GM12874 (cell line): ENCODE measurements around the gene BICD2.

Experiments used
- TF ChIP-seq, protein P1 (sequence below): IDR thresholded peaks from 2 replicates; pipeline ENCODE4 v1.5.1; 2011; ENCODE audit warnings: low read depth, mild to moderate bottlenecking, control low read depth, low read length, moderate library complexity; ENCODE audit not compliant: insufficient read depth

BICD2 gene

DNA sequence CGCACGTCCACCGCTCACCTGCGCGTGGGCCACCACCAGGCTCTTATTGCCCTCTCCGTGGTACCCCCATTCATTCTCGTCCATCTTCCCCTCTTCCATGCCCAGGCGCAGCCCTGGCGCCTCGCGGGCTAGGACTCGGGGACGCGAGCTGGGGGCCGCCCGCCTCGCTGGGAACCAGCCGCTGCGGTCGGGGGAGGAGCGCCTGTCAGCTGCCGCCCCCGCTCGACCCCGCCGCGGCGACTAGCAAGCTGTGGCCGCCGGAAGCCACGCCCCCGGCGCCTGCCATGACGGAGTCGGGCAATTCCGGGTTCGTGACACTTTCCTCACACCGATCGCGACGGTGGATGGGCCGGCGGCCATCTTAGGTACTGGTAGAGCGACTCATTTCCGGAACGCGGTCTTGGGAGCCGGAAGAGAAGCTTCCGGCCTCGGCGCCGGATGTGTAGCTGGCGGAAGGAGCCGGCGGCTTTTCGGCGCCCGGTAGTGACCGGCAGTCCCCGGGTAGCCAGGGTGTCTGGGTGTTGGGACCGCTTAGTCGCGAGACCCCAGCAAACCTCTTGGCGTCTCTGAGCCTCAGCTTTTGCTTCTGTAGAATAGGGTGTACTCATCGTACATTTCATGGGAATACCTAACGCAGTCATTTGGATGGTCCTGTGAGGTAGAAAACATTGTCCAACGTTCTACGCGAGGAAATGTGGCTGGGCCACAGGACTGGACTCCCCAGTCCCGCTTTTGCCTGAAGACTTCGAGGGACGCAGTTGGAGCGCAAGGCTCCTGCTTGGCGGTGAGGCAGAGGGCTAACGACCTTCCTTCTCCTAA is 94.5 kb downstream of the BICD2 start, which contains the start of gene IPPK:
Gene IPPK (minus strand): TSS at position 242 of the 819 bp plus-strand sequence. CDS start 143 bp downstream, at position 99.
- TF ChIP-seq, protein P1, sequence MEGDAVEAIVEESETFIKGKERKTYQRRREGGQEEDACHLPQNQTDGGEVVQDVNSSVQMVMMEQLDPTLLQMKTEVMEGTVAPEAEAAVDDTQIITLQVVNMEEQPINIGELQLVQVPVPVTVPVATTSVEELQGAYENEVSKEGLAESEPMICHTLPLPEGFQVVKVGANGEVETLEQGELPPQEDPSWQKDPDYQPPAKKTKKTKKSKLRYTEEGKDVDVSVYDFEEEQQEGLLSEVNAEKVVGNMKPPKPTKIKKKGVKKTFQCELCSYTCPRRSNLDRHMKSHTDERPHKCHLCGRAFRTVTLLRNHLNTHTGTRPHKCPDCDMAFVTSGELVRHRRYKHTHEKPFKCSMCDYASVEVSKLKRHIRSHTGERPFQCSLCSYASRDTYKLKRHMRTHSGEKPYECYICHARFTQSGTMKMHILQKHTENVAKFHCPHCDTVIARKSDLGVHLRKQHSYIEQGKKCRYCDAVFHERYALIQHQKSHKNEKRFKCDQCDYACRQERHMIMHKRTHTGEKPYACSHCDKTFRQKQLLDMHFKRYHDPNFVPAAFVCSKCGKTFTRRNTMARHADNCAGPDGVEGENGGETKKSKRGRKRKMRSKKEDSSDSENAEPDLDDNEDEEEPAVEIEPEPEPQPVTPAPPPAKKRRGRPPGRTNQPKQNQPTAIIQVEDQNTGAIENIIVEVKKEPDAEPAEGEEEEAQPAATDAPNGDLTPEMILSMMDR: no peak

DNA sequence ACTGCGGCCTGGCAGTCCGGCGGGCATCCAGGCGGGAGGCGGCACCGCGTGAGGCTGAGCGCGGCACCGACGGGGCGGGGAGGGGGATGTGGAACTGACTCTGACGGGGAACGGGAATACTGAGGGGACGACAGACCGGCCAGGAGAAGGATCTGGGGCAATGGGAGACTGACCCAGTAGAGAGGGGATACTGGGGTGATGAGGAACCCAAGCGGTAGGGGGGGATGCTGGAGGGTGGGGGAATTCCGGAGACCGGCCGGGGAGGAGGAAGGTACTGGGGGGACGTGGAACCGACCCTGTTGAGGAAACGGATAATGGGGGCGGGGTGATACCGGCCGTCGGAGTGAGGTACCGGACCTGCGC is 95.1 kb downstream of the BICD2 start:
- TF ChIP-seq, protein P1: no peak

DNA sequence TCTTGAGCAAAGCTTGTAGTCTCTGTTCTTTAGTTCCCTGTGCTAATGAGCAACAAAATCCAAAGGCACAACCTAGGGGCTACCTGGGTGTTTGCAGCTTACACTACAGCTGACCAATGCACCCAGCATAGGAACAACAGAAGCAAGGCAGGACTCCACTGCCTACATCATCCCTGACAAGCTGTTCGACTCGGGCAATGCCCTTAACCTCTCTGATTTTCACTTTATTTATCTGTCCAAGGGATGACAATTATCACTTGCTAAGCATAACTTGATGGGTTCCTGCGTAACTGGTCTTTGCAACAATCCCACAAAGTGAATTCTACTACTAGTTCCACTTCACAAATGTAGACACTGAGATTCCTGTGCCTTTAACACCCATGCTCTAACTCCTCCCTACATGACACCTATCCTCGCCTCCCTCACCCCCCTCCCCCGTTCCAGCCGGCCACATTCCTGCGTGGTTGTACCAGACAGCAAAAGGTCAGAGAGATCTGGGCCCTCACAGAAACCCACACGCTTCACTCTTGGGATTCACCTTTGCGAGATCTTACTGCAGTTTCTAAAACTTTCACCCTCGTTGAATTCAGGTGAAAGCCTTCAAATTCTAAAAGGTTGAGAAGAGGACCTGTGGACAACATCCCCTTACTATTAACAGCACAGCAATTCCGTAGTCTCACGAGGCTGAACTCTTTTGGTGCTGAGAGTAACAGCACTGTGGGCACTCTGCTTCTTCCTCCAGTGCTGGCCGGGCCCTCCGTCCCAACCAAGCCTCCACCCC is 95.7 kb downstream of the BICD2 start:
- TF ChIP-seq, protein P1: no peak

DNA sequence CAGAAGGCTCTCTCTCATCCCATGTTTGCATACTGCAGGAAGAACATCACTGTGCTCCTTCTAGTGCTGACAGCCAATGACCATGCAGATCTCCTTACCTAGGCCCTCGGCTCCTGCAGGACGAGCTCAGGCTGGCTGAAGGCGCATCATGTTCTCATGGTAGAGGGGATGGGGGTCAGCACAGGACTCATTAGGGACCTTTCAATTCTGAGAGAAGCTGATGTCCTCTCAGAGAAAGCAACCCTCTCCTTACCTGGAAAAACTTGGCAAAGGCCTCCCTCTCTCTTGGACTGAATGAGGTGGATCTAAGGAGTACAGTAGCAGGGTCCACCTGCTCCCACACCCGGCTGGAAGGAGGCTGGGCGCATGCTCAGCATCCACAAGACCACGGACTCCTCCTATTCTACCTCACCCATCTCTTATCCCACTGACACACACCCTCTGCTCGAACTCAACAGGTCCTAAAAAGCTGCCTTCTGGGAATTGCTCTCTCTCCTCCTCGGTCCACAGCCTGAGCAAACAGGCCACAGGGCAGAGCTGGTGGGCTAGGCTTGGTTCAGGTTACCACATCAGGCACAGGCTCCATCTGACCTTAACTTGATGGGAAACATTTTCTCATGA is 97.6 kb downstream of the BICD2 start:
- TF ChIP-seq, protein P1: no peak

DNA sequence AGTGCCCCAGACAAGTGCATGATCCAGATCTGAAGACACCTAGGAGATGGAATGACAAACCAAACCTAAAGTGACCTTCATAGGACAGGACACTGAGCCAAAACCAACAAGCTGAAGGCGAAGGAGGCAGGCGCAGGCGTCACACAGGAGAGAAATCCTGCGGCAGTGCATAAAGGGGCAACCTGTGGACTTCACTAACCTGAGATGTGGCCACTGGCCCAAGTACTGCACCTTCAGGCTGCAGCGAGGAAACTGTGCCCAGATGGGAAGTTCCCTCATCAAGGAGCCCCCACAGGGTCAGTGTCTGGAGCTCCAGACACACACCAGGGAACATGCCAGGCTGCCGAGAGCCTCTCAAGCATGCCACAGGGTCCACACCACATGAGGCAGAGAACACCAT is 98.4 kb downstream of the BICD2 start:
- TF ChIP-seq, protein P1: no peak

DNA sequence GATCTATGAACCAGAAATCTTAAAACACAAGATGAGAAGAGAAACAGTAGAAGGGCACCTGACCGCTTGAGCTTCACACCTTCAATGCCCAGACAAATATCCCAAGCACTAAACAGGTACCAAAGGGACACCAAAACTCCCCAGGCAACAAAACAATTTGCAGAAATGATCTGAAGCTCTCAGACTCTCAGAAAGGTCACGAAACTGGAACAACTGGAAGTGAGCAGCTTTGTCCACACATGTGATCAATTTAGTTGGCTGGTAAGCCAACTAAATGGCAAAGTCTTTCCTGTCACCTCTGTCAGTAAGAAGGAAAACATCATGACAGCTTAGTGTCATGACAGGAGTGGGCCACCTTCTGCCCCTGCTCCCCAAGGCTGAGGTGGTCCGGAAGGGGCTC is 98.8 kb downstream of the BICD2 start:
- TF ChIP-seq, protein P1: no peak

DNA sequence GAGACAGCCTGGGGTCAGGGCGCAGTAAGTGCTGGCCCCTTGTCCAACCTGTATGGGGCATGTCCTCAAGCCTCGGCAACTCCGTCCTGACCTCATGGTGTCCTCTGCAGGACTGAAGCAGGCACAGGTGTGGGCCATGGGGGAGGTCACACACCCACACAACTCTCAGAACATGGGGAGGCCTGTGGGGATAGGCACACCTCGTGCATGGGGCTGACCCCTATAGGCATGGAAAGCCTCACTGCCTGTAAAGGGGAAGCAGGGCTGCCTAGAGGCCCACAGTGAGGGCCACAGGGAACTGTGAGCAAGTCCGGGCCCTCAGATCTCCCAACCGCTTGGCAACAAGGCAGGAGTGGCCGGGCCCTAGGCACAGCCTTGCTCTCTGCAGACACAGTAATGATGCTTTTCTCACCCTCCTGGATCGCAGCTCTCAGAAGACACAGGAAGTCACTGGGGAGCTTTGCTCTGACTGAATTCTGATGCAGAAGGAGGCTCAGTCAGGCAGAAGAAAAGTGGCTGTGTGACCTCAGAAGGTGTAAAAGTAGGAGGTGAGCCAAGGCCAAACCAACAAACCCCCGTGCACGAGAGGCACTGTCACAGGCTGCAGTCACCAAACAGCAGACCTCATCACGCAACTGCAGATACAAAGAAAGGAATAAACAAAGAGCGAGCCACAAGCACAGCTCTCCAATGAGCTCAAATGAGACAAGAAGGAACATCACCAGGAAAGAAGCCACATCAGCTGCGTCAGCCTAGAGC is 100.1 kb downstream of the BICD2 start:
- TF ChIP-seq, protein P1: no peak
